NCI-H1417 (cell line): ENCODE results near the gene GRID2.
A peak's percentile ranks its signal among the peaks of the same experiment; 100 is the strongest.
"Not testable (repeated sequence)": the region's sequence is repeated elsewhere in the genome, so short reads cannot be mapped to it uniquely, and the experiment has no call there.

Experiments
- DNase-seq, 3 experiments: peaks; one replicate each; lab custom pipeline; 2025; lab: John Stamatoyannopoulos, UW

The GRID2 gene

DNA sequence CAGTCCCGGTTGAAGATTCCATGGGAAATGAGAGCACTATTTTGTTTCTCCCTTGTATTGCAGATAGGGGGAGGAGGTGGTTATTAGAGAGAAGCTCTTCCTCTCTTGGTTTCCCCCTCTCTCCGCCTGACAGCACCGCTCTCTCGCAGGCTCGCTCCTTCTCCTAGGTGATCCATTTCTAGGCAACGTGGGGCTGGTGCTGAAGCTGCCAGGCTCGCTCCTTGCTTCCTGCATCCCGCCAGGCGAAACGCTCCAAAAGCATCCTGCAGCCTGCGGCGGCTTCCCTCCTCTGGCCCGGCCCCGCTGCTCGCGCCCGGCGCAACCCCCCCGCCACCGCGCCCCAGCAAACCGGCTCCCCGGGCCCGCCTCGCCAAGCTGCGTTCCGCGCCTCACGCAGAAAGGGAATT lies at the start of gene GRID2:
TSS of gene GRID2 (plus strand) at position 346 of the 407 bp plus-strand sequence.
- peak; percentile 40 to 82 (median 63) for DNase-seq

DNA sequence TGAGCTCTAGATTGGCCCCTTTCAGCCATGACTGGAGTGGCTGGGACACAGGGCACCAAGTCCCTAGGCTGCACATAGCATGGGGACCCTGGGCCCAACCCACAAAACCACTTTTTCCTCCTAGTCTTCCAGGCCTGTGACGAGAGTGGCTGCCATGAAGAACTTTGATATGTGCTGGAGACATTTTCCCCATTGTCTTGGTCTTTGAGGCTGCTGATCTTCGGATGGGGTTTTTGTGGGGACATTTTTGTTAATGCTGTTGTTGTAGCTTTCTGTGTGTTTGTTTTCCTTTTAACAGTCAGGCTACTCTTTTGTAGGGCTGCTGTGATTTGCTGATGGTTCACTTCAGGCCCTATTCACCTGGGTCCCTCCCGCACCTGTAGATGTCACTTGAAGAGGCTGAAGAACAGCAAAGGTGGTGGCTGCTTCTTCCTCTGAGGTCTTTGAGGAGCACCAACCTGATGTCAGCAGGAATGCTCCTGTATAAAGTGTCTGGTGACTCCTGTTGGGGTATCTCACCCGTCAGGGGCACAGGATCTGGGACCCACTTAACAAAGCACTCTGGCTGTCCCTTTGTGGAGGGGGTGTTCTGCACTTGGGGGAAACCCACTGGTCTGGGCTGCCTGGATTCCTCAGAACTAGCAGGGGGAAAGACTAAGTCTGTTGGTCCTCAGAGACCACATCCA lies 49.6 kb upstream of the GRID2 start:
- DNase-seq: no peak

DNA sequence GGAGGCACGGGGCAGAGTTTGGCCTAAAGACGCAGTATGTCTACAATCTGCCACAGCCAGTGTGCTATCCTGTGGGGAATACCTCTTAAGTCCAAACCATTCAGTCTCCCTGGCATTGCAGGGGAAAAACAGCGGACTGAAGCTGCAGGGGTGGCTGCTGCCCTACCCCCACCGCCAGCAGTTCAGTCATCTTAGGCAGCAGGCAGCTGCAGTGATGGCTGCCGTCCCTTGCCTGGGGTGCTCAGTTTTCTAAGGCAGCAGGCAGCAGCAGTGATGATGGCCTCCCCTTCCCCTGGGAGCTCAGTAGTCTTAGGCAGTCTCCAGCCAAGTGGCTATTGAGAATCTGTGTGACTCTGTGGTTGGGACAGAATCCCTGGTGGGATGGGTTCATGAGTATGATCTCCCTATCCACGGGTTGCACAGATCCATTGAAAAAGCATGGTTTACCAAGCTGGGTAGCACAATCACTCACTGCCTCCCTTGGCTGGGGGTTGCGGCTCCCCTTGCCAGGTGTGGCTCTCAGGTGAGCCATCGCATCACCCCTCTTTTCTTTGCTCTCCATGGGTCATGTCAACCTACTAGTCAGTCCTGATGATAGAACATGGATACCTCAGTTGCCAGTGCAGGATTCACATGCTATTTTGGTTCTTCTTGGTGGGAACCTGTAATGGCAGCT lies 48.9 kb upstream of the GRID2 start:
- DNase-seq: no peak

DNA sequence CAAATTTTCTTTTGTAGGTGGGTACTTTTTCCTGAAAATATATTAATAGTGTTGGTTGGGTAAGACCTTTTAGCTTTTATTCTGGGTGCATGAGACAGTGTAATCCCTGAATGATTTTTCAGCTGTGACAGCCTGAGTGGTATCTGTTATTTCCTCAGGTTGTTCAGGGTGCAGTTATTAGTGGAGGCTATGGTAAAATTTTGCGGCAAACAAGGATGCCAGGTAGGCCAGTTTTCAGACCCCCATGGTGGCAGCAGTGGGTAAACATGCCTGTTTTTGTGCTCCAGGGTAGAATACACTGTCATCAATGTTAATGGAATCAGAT lies 47.9 kb upstream of the GRID2 start:
- no peak for DNase-seq

DNA sequence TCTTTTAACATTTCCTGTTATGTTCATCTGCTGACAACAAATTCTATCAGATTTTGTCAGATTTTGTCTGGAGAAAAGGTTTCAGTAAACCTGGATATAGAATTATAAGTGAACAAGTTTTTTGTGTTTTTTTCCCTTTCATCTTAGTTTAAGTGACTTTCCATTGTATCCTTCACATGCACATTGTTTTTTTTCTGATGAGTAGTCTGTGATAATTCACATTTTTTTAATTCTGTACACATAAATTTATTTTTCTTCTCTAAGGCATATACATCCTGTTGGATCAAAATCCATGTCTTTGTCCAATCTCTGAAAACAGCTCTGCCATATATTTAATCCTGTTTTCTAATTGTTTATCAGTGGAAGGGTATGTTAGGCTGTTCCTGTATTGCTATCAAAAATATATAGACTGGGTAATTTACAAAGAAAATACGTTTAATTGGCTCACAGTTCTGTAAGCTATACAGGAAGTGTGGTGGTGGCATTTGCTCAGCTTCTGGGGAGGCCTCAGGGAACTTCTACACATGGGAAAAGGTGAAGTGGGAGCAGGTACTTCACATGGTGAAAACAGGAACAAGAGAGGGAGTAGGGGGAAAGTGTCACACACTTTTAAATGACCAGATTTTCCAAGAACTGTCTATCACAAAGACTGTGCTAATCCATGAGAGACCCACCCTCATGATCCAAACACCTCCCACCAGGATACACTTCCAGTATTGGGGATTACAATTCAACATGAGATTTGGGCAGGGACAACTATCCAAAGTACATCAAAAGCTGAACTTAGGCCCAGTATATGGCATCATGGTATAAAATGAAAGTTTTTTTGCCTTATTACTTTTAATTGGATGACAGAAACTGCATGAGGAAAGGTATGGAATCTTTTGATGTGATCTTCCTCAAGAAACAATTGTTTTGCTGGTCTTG lies 45.6 kb upstream of the GRID2 start:
- no peak for DNase-seq

DNA sequence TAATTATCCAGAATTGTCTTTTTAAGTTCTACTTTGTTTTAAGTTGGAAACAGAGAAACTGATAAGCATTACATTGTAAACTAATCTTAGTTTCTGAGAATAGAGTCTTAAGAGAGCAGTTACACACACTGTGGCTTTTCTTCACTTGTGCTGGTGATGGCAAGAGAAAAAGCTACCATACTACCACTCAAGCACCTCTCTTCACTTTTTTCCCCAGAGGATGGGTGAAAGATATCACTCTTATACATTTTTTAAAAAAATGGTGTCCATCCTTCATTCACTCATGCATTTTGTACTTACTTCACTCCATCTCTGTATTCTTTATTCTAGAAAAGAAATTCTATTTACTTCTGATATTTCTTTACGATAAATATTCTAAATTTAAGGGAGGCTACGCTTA lies 42.5 kb upstream of the GRID2 start:
- DNase-seq: no peak

DNA sequence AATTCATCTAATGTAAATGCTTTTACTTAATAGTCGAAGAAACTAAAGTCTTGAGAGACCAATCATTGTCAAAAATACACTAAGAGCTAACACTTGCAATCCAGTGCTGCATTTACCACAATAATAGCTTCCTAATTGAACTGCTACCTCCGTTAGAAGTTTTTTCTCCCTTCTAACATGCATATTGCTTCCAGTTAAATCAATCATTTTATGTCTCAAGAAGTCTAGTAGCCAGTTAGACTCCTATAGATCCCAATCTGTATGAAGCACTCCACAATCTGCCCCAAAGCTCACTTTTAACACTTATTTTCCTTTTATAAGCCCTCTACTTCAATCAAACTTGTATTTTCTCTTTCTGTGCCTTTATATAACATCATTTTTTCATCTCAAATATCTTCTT lies 41.4 kb upstream of the GRID2 start:
- DNase-seq: no peak

DNA sequence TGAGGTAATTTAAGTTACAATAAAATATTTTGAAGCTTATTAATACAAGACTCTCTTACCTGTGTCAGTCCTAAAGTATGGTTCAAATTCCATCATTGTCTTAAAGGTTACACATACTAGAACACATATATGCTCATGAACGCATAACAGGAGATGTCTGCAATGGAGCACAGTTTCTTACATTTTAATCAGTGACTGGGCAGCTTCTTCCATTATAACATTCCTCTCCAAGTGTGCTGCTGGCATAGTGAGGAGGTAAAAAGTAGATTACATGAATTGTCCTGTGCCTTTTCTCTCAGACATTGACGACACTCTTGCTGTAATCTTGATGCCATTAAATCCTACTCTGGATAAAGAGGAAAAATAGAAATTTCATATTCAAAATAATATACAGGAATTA lies 40.8 kb upstream of the GRID2 start:
- no peak for DNase-seq

DNA sequence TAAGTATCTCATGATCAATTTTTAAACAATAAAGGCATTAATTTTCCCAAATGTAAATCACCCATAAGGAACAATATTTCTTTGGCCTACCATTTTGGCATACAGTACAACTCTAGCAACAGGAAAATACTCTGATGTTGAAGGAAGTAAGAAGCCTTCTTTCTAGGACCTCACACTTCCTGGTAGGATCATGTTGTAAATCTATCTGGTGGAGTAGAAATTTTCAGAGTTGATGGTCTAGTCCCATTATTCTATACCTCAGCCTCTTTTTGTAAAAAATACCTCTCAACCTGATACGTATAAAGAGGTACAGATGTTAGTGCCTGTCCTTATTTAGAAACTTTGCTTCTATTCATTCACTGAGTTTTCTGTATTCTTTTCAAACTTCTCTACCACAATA lies 40.2 kb upstream of the GRID2 start:
- DNase-seq: no peak

DNA sequence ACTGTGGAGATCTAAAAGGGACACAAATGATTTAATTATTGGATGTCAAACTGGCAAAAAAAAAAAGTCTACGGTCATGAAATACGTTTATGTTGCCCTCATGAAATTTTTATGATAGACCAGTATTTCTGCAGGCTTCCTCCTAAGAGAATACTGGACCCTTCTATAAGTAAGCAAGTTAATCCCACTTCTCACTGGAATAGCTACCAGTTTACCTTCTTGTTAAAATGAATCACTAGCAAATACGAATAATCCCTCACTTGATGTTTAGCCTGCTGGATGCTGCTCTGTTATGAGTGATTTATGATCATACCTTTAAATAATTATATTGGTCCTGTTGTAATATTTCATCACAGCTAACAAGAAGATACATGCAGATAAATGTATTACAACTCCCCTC lies 39.6 kb upstream of the GRID2 start:
- DNase-seq: peak in 1 of 3 experiments; percentile 43

DNA sequence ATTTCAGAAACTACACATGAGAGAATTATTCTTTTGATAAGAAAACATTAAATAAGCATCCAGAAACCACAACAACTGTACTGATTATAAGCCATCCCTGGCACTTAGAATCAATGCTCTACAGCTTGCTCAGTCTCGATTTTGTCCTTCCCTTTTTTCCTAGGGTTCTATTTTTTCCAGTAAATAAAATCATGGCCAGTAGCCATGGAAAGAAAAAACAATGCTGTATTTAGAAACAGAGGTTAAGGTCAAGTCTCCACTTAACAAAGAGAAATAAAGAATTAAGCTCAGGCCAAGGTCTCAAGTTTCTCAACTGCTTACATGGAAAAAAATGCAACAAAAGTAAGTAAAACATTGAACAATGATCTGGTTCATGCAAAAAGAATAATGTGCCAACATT lies 38.7 kb upstream of the GRID2 start:
- DNase-seq: peak in 1 of 3 experiments; percentile 17

DNA sequence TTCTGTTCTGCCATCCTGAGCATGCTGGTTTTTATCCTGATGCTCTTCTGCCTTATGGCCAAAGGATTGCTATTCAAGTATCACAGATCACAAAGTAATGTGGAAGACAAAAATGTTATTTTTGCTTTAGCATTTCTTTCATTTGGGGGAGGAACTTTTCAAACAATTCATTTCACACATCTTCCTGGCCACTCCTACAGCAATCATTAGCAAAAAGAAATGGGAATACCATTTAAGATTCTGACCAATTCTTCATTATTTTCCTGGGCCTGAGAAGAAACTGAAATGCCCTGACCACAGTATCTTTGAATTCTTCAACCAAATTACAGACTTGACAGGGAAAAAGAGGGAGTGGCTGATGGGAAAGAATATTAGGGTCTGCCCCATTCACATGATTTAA lies 38.0 kb upstream of the GRID2 start:
- DNase-seq: no peak

DNA sequence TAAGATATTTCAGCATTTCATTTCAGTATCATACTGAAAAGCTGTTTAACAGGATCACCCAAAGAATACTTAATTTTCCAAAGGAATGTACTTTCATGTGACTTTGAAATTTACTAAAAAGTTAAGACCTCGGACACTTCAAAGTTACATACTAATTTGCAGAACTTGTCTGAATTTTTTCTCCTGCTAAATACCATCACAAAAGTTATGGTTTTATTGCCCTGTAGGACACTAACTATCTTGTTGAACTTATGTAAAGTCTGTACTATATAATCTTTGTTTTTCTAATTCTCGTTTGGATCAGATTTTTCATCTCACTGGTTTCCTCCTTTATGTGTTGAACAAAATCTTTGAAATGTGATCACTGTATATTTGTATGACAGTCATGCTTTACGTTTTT lies 37.2 kb upstream of the GRID2 start:
- no peak for DNase-seq

DNA sequence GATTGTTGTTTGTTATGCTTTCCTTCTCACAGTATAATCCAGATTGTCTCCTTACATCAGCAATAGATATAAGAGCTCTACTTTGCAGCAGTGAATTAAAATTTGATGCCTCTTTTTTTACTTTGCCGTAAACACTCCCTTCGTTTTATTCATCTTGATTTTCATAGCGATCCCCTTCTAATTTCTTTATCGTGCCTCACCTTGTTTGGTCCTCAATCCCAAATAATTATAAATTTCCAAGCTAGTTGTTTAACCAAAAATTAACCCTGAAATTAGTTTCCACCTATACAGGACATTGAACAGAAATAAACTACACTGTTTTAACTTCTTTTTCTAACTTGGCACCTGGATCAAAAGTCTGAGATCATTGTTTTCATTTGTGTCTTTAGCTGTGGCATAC lies 35.1 kb upstream of the GRID2 start:
- no peak for DNase-seq

DNA sequence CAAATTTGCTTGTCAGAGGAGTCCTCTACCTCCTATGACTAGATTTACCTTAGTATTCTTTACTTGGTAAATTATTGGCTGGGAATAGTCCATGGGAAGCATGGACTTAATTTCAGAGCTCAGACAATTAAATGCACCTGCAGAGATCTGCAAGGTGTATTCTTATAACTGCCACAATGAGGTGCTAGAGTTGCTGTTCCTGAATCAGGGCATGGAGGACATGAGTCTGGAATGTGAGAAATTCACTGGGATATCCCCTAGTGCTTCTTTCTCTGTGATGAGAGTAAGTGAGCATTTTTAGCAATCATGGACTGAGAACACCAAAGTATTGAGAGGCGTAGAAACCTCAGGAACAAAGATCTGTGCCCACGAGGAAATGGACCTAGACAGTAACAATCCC lies 32.9 kb upstream of the GRID2 start:
- no peak for DNase-seq

DNA sequence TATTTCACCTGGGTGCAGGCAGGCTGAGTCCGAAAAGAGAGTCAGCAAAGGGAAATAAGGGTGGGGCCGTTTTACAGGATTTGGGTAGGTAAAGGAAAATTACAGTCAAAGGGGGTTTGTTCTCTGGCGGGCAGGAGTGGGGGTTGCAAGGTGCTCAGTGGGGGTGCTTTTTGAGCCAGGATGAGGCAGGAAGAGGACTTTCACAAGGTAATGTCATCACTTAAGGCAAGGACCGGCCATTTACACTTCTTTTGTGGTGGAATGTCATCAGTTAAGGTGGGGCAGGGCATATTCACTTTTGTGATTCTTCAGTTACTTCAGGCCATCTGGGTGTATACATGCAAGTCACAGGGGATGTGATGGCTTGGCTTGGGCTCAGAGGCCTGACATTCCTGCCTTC lies 32.2 kb upstream of the GRID2 start:
- DNase-seq: not testable (repeated sequence)

DNA sequence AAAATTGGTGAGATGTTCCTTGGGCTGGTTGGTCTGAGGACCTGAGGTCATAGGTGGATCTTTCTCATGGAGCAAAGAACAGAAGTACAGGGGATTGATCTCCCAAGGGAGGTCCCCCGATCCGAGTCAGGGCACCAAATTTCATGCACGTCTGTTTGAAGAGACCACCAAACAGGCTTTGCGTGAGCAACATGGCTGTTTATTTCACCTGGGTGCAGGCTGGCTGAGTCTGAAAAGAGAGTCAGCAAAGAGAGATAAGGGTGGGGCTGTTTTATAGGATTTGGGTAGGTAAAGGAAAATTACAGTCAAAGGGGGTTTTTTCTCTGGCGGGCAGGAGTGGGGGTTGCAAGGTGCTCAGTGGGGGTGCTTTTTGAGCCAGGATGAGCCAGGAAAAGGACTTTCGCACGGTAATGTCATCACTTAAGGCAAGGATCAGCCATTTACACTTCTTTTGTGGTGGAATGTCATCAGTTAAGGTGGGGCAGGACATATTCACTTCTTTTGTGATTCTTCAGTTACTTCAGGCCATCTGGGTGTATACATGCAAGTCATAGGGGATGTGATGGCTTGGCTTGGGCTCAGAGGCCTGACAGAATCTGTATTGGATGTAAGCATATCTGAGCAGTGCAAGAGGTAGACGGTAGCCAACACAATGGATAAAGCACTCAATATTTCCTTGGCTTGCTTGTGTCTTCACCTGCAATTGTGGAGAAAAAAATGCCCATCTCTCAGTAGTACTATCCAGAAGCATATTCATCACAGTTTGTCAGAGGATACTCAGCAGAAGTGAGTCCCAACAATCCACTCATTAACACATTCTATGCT lies 26.5 kb upstream of the GRID2 start:
- not testable (repeated sequence) for DNase-seq

DNA sequence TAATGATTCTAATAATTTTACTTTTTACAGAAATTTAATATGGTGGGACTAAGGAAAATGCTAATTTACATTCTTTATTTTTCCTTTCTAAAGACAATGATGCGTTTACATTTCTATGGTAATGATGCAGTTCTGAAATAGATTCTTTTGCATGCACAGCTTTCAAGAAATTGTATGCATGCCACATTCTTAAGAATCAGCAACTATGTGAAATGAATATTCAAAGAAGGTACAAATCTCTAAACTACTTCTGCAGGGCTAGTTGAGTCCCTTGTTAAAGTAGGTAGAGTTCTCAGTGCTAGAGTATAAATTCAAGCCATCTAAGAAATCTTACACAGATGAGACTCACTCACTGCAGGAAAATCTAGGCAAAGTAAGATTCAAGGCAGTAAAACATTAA lies 24.5 kb upstream of the GRID2 start:
- no peak for DNase-seq

DNA sequence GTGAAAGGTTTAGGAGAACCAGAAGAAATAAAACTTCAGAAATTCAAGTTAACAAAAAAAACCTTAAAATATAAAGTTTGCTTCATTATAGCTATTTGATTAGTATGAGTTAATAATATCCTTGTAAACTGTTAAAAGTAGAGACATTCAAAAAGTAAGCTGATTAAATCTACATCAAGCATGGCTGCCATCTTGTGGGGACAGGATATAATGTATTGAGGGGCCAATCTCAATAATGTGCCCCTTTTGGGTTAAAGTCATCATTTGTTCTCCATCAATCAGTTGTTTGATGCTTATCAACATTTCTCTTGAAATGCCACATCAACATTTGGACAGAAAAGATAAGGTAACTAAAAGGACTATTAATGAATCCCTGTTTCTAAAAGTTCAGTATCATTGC lies 4.6 kb upstream of the GRID2 start:
- peak in 1 of 3 experiments; percentile 23 for DNase-seq

DNA sequence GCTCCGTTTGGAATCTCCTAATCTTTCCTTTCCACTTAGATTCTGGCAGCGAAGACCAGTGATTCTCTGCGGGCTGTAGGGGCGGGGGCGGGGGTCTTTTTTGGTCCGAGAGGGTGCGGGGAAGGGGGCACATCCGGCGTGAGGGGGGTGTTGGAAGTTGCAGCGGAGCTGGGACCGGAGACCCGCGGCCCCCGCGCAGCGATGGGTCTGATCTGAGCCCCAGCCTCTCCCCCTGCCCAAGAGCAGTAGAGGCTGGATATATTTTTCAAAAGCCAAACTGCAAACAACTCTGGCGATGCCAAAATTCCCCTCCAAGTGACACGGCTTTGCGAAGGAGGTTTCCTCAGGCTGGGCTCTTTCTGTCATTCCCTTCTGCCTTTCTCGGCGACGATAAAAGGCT lies 355 bp downstream of the GRID2 start:
- DNase-seq: peak in 1 of 3 experiments; percentile 56

DNA sequence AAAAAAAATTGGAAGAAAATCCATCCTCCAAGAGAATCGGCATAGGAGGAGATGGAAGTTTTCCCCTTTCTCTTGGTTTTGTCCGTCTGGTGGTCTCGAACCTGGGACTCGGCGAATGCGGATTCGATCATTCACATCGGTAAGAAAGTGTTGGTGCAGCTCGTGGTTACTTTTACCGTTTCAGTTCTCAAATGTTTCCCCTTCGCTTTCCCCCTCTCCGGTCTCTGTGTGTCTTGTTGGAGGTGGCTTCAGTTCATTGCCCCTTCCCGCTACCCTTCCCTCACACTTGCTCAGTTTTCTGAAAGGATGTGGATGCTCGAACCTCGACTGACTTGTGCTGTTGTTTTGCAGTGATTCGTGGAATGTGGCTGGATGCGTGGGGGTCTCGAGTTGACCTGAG lies 840 bp downstream of the GRID2 start:
- peak in 2 of 3 experiments; percentile 40 to 59 for DNase-seq
